Skeletal muscle cell (primary cell): ENCODE measurements around the gene NTN4.
"Not testable (repeated sequence)": the region's sequence is repeated elsewhere in the genome, so short reads cannot be mapped to it uniquely, and the experiment has no call there.

Experiments
- DNase-seq: peaks from one replicate; pipeline ENCODE4 v3.0.0-alpha.2; 2010; ENCODE audit warnings: low read depth
- H3K4me3 ChIP-seq: 2 replicates; pipeline ENCODE4 v1.5.1; 2011; ENCODE audit warnings: low read depth, mild to moderate bottlenecking, control low read depth, low read length, moderate library complexity

NTN4 gene

GRCh38 chr12:95637471-95638155 is 153.0 kb downstream of the NTN4 start:
- peak; percentile 86 for DNase-seq
- H3K4me3 ChIP-seq = no peak overlapping the region

GRCh38 chr12:95637010-95637409 is 153.6 kb downstream of the NTN4 start:
- DNase-seq = no peak
- H3K4me3 ChIP-seq = no peak overlapping the region

GRCh38 chr12:95634622-95635621 is 155.6 kb downstream of the NTN4 start:
- H3K4me3 ChIP-seq = no peak overlapping the region
- peak; percentile 55 for DNase-seq

GRCh38 chr12:95633732-95634465 is 156.7 kb downstream of the NTN4 start:
- no peak overlapping the region for H3K4me3 ChIP-seq
- no peak for DNase-seq

GRCh38 chr12:95633049-95633731 is 157.4 kb downstream of the NTN4 start:
- no peak overlapping the region for H3K4me3 ChIP-seq
- peak; percentile 77 for DNase-seq

- no peak for DNase-seq
- no peak overlapping the region for H3K4me3 ChIP-seq
These were observed 160.1 kb downstream of the NTN4 start for GRCh38 chr12:95630496-95630895.

GRCh38 chr12:95629392-95629791 is 161.2 kb downstream of the NTN4 start:
- DNase-seq = no peak
- no peak overlapping the region for H3K4me3 ChIP-seq

- no peak overlapping the region for H3K4me3 ChIP-seq
- no peak for DNase-seq
These were observed 163.7 kb downstream of the NTN4 start for GRCh38 chr12:95626854-95627253.

- no peak for DNase-seq
- no peak overlapping the region for H3K4me3 ChIP-seq
These were observed 165.6 kb downstream of the NTN4 start for GRCh38 chr12:95625012-95625411.

- no peak for DNase-seq
- no peak overlapping the region for H3K4me3 ChIP-seq
These were observed 166.0 kb downstream of the NTN4 start for GRCh38 chr12:95624589-95624988.

GRCh38 chr12:95623554-95624170 is 166.9 kb downstream of the NTN4 start:
- H3K4me3 ChIP-seq = no peak overlapping the region
- peak; percentile 57 for DNase-seq

- H3K4me3 ChIP-seq = no peak overlapping the region
- no peak for DNase-seq
These were observed 167.7 kb downstream of the NTN4 start for GRCh38 chr12:95622879-95623278.

GRCh38 chr12:95621725-95622124 is 168.8 kb downstream of the NTN4 start:
- no peak for DNase-seq
- H3K4me3 ChIP-seq = no peak overlapping the region

- no peak for DNase-seq
- no peak overlapping the region for H3K4me3 ChIP-seq
These were observed 170.4 kb downstream of the NTN4 start for GRCh38 chr12:95620171-95620570.

GRCh38 chr12:95616470-95616869 is 174.1 kb downstream of the NTN4 start:
- DNase-seq, H3K4me3 ChIP-seq: not testable (repeated sequence)

- no peak overlapping the region for H3K4me3 ChIP-seq
- DNase-seq = no peak
These were observed 174.8 kb downstream of the NTN4 start for GRCh38 chr12:95615749-95616148.

GRCh38 chr12:95614390-95614982 is 176.1 kb downstream of the NTN4 start:
- no peak overlapping the region for H3K4me3 ChIP-seq
- no peak for DNase-seq

- H3K4me3 ChIP-seq = no peak overlapping the region
- DNase-seq = no peak
These were observed 177.5 kb downstream of the NTN4 start for GRCh38 chr12:95613021-95613420.
